NK-92 (cell line): ENCODE measurements around the gene MAS1.
"Not testable (repeated sequence)": the region's sequence is repeated elsewhere in the genome, so short reads cannot be mapped to it uniquely, and the experiment has no call there.

Experiments used
- DNase-seq: peaks from one replicate; lab custom pipeline; 2025; ENCODE audit not compliant: unreplicated experiment; lab: John Stamatoyannopoulos, UW

The MAS1 gene

GRCh38 chr6:159916237-159916636 lies 25.4 kb downstream of the MAS1 start:
- no peak for DNase-seq

GRCh38 chr6:159916752-159917151 lies 26.0 kb downstream of the MAS1 start:
- DNase-seq: no peak

DNA sequence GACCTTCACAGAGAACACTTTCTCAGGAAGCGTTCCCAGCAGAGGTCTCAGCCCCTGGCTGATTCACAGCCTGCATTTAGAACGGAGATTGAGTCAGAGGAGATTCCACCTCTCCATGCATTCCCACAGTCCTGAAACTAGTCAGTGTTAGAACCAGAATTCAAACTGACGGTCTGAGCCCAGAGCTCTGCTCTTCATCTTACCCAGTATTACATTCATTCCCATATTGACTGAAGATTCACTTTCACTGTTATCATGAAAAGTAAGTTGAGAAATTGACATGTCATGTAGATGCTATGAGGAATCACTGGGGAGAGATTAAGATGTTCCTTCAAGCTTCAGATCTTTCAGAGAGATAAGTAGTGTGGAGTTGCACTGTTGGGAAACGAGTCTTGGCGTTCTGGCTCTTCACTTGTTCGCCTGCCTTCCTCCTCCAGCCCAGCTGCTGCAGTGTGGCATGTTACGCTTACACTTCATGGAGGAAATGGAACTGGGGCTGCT lies 28.3 kb downstream of the MAS1 start:
- DNase-seq: no peak

DNA sequence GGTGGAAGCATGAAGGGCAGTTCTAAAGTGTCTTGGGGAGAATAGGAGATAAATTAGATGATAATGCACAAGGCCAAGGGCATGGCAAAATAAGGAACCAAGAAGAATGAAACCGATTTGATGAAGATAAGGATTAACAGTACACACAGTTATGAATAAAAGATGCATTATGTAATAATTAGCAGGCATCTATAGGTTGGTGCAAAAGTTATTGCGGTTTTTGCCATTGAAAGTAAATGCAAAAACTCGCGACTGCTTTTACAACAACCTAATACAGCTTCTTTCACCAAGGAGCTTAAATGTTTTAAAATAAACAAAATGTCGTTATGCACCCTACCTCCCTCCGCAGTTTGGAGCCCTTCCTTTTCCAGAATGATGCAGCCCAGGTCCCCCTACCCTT lies 29.0 kb downstream of the MAS1 start:
- no peak for DNase-seq

DNA sequence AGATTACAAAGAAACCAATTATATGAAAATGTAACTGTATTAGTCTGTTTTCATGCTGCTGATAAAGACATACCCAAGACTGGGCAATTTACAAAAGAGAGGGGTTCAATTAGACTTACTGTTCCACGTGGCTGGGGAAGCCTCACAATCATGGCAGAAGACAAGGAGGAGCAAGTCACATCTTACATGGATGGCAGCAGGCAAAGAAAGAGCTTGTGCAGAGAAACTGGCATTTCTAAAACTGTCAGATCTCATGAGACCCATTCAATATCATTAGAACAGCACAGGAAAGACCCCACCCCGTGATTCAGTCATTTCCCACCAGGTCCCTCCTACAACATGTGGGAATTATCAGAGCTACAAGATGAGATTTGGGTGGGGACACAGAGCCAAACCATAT lies 33.4 kb downstream of the MAS1 start:
- DNase-seq: not testable (repeated sequence)

DNA sequence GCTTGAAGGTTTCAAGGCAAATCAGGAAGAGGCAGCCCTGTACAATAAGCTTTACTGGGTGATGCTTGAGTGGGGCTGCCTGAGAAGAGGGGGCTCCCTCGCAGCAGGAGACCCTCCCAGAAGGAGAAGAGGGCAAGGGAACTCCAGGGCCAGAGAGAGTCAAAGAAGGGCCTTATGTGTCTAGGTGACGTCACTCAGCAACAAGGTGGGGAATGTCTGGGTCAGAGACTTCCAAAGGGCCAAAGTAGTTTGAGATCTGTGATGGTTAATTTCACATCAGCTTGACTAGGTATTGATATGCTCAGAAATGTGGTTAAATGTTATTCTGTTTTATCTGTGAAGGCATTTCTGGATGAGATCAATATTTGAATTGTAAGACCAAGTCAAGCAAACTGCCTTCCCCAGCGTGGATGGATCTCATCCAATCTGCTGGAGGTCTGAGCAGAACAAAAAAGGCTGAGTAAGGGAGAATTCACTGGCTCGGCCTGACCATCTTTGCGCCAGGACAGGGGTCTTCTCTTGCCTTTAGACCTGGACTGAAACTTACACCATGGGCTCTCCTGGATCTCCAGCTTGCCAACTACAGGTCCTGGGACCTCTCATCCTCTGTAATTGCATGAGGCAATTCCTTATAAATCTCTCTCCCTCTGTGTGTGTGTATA lies 35.9 kb downstream of the MAS1 start:
- DNase-seq: no peak

DNA sequence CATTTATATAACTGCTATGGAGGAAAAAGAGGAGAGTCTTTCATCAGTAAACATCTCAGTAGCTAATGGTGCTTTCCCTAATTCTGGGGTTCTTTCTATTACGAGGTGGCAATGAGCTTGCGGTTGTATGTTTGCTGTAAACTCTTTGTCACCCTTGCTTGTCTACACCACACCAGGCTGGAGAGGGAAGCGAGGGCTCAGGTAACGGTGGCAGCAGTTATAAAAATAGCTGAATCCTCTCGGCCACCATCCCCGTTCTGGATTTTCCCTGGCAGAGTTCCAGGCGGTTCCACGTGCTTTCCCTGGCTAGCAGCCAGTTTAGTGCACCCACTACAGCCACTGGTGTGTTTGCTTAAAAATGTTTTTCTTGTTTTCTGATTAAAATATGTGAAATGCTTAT lies 39.0 kb downstream of the MAS1 start:
- no peak for DNase-seq

- no peak for DNase-seq
Observed at GRCh38 chr6:159931112-159931511, 40.3 kb downstream of the MAS1 start.

- no peak for DNase-seq
Observed at GRCh38 chr6:159931846-159932245, 41.1 kb downstream of the MAS1 start.

- DNase-seq: no peak
Observed at GRCh38 chr6:159933077-159933476, 42.3 kb downstream of the MAS1 start.

GRCh38 chr6:159934181-159934580 lies 43.4 kb downstream of the MAS1 start:
- DNase-seq: no peak

DNA sequence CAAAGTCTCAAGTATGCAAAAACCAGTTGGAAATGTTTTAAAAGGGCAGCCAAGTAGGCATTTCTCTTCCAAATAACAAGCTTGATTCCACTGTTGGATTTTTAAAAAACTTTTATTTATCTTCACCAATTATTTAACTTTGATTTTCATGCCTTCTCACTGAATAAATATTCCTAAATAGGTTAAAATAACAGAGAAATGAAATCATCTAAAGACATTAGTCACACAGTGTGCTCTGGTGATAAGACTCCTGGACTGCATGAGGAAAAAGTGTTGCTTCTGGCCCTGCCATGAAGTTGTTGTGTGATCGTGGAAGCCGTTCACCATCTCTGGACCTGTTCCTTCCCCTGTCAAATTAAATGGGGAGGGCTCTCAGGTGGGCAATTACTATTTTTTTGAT lies 44.3 kb downstream of the MAS1 start:
- DNase-seq: no peak

DNA sequence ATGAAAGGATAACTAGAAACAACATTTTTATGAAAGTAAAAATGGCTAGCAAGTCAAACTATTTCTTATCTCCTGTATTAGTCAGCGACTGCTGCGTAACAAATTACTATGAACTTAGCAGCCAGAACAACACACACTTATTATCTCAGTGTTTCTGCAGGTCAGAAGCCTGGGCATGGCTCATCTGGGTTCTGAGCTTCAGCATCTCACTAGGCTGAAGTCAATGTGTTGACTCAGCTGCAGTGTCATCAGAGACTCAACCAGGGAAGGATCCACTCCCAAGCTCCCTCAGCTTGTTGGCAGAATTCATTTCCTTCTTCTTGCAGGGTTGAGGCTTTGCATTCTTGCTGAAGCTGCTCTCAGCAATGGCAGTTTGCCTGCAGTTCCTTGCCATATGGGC lies 44.8 kb downstream of the MAS1 start:
- no peak for DNase-seq

DNA sequence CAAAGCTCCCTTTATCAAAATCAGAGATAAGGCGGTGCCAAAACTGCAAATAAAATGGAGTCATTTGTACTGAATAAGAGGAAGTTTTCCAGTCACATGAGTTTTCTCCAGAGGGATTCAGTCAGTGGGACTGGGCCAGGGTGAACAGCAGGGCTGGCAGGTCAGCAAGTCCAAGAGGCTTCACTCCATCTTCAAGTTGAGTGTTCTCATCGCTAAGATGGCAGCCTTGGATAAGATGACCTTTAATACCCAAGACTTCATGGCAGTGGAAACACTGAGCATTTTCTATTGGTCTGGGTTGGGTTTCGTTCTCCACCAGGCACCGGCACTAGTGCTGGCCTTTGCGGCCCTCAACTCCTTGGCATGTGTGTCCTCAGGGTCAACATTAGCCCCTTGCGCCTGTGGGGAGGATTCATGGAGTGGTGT lies 48.8 kb downstream of the MAS1 start:
- no peak for DNase-seq
